Activated CD8-positive, alpha-beta memory T cell treated with anti-CD3 and anti-CD28 coated beads for 36 hours (primary cell): Measurements from ENCODE around the gene CHD8. TPM values are rescaled to one million over a fixed set of nuclear protein-coding genes. Genes with fewer than 3 reads are reported as not detected.

Experiments used
- CTCF ChIA-PET: fragments of 350-600 bp; sonication (Branson Sonifier 250); formaldehyde crosslinking; loops from one replicate; lab custom pipeline; 2021; ENCODE audit warnings: antibody characterized with exemption; lab: Charles Lee
- POLR2A ChIA-PET: fragments of 350-600 bp; sonication (Branson Sonifier 250); formaldehyde crosslinking; loops from one replicate; lab custom pipeline; 2021; ENCODE audit warnings: antibody characterized with exemption; lab: Charles Lee
- total RNA-seq, 2 experiments: library from RNA; stranded (reverse); gene quantifications; one replicate each; pipeline ENCODE4 v1.2.3, GENCODE V29; 2021

CHD8 gene, protein sequence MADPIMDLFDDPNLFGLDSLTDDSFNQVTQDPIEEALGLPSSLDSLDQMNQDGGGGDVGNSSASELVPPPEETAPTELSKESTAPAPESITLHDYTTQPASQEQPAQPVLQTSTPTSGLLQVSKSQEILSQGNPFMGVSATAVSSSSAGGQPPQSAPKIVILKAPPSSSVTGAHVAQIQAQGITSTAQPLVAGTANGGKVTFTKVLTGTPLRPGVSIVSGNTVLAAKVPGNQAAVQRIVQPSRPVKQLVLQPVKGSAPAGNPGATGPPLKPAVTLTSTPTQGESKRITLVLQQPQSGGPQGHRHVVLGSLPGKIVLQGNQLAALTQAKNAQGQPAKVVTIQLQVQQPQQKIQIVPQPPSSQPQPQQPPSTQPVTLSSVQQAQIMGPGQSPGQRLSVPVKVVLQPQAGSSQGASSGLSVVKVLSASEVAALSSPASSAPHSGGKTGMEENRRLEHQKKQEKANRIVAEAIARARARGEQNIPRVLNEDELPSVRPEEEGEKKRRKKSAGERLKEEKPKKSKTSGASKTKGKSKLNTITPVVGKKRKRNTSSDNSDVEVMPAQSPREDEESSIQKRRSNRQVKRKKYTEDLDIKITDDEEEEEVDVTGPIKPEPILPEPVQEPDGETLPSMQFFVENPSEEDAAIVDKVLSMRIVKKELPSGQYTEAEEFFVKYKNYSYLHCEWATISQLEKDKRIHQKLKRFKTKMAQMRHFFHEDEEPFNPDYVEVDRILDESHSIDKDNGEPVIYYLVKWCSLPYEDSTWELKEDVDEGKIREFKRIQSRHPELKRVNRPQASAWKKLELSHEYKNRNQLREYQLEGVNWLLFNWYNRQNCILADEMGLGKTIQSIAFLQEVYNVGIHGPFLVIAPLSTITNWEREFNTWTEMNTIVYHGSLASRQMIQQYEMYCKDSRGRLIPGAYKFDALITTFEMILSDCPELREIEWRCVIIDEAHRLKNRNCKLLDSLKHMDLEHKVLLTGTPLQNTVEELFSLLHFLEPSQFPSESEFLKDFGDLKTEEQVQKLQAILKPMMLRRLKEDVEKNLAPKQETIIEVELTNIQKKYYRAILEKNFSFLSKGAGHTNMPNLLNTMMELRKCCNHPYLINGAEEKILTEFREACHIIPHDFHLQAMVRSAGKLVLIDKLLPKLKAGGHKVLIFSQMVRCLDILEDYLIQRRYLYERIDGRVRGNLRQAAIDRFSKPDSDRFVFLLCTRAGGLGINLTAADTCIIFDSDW (N-terminal part only)
- total RNA-seq: 10 to 100 TPM; 85.5 to 90.9 TPM

DNA sequence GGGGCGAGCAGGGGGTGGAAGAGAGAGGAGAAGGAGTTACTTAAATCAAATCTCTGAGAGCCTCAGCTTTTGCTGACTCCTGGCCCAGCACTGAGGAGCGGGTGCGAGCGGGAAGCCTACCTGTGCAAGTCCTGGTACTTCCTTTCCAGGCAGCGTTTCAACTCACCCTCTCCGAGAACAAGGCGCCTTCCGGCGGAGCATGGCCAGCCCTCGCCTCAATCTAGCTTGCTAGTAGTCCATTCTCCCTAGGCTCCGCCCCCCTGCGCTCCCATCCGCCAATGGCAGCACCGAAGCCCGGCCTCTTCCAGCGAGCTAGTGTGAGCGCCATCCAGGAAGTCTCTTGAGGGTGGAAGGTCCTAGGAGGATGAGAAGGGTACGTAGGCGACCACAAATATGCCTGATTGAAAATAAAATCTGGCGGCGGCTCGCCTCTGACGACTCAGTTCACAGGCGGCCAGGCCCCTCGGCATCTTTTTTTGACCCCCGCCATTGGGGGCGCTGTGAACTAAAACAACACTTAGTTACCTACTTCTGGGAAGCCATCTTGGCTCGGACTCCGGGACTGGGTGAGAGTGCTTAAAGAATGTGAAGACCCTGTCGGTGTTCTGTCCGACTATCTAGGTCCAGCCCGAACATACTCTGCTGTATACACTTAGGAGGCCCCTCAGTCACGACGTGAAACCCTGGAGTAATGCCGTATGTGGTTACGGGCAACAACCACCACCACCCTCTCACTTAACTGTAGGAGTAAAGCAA, at the start of gene CHD8:
CHD8 (minus strand) TSS at position 212 of the 756 bp plus-strand sequence. CDS start 24,480 bp downstream, outside the sequence.
- ChIA-PET CTCF (interaction anchor here (0.7 to 1.9 kb wide), 7 partner anchors 9 to 318 kb away, joined by 3 to 9 read pairs (median 3); partner anchors contain the start of gene METTL3), POLR2A (interaction anchor here (0.6 to 2.1 kb wide), 5 partner anchors 12 to 72 kb away, joined by 3 to 20 read pairs (median 6); partner anchors contain the start of genes RAB2B, SUPT16H and TOX4)

DNA sequence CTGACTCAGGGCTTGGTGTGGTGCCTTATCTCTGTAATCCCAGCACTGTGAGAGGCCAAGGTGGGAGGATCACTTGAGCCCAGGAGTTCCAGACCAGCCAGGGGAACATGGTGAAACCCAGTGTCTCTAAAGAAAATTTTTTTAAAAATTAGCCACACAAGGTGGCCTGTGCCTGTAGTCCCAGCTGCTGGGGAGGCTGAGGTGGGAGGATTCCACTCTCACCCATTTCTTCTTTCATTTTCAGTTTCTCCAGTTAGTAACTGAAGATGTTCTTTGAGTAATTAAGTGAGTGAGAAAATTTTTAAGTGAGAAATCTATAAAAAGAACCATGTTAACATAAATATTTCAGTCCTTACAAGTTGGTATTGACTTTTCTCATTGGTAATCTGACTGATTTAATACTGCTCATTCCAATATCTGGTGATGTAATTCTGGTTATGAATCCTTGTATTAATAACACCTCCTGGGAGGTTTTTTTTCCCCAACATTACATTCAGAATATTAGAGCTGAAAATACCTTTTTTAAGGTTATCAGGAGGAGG, 49.2 kb upstream of the CHD8 start:
- POLR2A ChIA-PET: no interaction called here
- CTCF ChIA-PET: interaction anchor here (1.1 kb wide), 1 partner anchor 13 kb away, joined by 5 read pairs; no protein-coding TSS in a partner anchor

DNA sequence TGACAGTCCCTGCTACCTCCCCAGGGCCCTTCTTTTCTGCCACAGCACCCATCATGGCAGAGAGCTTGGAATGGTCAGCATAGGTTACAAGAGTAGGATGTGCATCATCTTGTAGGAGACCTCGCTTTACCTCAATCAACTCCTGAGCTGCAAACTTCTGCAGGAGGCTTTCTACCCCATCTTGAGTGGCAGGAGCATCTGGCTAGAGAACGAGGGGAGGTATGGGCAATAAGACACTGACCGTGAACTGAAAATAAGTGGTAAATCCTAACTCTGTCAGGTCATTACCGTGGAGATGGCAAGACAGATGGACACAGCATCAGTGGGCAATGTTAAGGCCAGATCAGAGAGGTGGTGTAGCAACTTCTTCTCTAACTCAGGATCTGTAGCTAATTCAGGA, 47.5 kb upstream of the CHD8 start:
- CTCF ChIA-PET: no interaction called here
- POLR2A ChIA-PET: no interaction called here

DNA sequence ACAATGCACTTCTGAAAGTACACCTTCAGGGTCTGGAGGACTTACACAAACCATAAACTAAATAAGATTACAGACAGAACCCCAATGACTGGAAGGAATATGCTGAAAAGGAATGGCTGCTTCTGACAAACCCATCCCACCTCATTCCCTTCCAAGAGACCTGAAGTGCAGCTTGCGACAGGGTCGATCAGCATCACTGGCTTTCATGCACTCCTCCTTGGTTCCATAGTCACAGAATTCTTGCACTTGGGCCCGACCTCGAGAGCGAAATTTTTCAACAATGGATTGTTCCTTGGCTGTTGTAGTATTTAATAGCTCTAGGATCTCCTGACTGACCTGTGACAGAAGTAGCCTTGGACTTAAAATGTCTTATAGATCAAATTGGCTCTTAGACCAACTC, 45.6 kb upstream of the CHD8 start:
- CTCF ChIA-PET: interaction anchor here (1.6 kb wide), 1 partner anchor 56 kb away, joined by 4 read pairs; no protein-coding TSS in a partner anchor
- POLR2A ChIA-PET: interaction anchor here (1.9 kb wide), 1 partner anchor 9 kb away, joined by 5 read pairs; the partner anchor contains the start of gene METTL3

DNA sequence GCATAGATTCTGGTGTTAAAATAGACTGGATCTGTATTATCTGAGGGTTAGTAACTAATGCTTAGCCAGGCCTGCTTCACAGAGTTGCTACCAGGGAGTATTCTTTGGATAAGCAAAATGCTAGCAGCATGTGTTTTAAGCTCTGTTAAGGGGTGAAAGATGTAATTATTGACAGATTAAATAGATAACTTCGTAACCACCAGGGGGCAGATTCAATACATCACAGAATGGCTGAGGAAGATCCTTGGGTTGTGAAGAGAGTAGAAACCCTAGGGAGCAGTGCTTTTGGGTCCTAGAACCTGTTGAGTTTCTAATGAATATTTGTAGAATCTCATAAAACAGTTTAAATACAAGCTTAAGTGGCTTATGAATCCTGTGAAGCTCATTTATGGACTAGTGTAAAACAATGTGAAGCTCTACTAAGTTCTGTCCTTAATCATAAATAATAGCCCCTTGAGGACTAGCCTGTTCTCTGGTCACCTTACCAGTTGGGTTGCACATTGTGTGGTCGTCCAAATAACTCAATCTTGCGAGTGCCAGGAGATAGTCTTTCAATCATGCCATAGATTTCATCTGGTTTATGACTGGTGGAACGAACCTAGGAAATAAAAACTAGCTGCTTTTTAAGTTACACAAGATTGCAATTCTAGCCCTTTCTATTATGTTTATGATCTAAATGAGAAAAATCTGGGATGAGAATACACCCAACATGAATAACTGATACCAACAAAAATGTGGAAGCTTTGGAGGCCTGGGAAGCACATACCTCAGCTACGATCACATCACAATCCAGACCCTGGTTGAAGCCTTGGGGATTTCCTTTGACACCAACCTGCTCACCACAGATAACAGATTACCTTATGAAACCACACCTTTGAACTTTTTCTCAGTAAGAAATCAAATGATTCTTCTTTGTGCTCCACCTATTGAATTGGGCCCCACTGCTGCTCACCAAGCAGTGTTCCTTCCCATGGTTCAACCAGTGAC, 42.9 kb upstream of the CHD8 start:
- CTCF ChIA-PET: interaction anchor here (0.5 to 2.4 kb wide), 17 partner anchors 9 to 225 kb away, joined by 3 to 19 read pairs (median 4); partner anchors contain the start of genes METTL3, RAB2B, SALL2 and TOX4
- POLR2A ChIA-PET: interaction anchor here (0.6 to 0.8 kb wide), 3 partner anchors 28 to 397 kb away, joined by 3 to 10 read pairs (median 3); partner anchors contain the start of gene SALL2

DNA sequence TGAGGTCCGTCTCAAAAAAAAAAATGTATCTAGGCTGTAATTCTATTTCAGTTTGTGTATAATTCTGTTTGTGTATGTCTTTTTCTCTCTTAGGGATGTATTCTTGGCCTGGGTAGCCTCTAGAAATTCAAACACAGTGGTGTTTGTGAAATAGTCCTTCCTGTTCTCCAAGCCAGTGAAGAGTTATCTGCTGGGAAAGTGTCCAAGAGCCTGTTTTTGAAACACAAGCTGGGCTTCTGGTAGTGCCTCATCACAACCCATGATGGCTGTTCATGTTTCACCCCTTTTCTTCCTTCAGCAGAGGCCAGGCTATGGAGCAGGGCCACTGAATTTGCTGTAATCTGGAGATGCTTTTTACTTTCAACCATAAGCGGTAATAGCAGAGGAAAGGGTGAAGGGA, 40.5 kb upstream of the CHD8 start:
- ChIA-PET CTCF (no interaction called here), POLR2A (no interaction called here)

DNA sequence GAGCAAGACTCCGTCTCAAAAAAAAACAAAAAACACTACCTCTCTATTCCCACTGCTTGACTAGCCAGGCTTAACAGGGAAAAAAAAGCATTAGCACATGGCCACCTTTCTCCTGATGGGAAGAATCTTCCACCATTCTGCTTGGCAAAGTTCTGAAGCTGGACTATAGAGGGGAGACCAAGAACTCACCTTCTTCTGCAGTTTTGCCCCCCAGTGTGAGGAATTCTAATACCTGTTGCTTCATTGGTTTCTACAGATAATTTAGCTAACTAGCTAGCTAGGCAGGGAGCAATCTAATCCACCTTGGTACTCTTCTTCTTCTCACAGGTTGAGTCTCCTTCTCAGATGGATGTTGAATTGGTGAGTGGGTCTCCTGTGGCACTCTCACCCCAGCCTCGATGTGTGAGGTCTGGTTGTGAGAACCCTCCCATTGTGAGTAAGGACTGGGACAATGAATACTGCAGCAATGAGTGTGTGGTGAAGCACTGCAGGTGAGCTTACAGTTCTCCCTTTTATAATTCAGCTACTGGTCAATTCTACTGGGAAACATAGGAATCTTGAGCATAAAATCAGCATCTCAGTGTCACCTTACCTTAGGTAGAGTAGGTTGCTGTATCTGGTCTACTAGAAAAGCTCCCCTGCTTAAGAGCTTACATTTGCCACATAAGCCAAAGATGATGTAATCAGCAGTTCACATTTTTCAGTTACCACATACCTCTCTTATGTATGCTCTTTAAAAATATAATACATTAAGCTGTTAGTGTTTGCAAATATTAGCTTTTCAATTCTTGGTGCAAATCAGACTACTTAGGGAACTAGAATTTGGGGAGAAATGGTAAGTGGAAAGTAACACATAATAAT, 39.2 kb upstream of the CHD8 start:
- ChIA-PET POLR2A (no interaction called here), CTCF (no interaction called here)

DNA sequence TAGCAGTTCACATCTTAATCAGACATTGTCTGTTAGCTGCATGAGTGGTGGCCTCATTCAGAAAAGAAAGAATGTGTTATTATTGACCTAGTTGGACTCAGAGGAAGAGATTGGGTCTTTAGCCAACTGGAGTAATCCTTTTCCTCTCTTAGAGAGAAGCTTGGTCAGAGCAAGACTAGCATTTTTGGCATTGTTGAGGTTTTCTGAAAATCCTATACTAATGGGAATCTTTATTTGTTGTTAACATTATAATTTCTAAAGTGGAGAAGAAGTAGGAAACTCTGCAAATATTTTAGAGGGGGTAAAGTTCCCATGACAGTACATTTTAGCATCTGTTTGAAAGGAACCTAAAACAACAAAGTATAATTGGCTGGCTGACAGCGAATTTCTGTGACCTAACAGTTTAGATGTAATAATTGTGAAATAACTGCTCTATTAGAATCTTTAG, 30.7 kb upstream of the CHD8 start:
- POLR2A ChIA-PET: no interaction called here
- CTCF ChIA-PET: no interaction called here

DNA sequence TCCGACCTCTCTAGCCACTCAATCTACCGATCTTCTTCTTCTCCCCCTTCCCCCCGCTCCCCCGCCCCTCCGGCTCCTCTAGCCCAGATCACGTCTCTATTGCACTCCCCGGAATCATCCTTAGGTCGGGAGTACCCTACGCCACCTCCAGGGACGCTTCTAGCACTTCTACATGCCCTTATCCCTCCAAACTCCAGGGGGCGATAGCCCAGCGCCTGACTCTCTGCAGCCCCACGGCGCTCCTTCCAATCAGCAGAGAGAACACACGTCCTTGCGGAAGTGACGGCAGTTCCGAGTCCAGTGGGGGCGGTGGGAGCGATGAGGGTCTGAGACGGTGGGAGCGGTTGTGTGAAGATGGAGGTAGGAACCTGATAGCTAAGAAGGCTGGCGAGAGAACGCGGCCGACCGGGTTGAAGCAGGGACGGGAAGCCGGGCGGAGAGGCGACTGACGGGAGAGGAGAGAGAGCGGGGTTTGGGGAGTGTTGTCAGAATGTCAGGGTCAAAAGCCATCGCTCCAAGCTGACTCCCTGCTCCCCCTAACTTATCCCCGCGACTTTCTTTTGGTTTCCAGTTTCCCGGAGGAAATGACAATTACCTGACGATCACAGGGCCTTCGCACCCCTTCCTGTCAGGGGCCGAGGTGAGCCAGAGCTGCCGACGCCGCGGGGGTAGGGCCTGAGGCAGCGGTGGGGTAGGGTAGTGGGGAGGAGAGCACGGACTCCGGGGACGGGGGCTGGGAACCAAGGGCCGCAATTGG, 21.2 kb upstream of the CHD8 start, which contains the start of the genes RAB2B and TOX4:
RAB2B (minus strand) TSS at position 35 of the 757 bp plus-strand sequence. CDS start 87 bp downstream, outside the sequence.
TOX4 (plus strand) TSS at position 271 of the 757 bp plus-strand sequence; CDS start at position 355, 84 bp downstream.
- POLR2A ChIA-PET: interaction anchor here (0.6 to 2.5 kb wide), 5 partner anchors 22 to 369 kb away, joined by 3 to 16 read pairs (median 4); partner anchors contain the start of genes CHD8 and METTL3
- CTCF ChIA-PET: interaction anchor here (0.6 to 2.0 kb wide), 15 partner anchors 10 to 166 kb away, joined by 3 to 8 read pairs (median 4); partner anchors contain the start of genes METTL3 and SALL2

DNA sequence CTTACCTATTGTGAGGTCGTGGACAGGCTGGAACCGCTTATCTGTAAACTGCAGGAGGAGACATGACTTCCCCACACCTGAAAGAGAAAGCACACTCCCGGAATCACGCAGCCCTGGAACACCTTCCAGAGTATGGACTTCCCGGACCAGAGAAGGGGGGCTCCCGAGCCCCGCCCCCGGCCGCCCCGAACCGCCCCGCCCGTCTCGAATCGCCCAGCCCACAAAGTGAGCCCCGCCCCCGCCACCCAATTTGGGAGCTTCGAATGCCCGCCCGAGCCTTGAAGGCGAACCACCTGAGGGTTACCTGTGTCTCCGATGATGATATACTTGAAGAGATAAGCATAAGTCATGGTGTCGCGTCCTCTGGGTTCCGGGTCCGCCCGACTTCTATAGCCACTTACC, 20.6 kb upstream of the CHD8 start:
- ChIA-PET POLR2A (interaction anchor here (0.5 to 2.5 kb wide), 5 partner anchors 21 to 370 kb away, joined by 3 to 16 read pairs (median 4); partner anchors contain the start of genes CHD8 and METTL3), CTCF (interaction anchor here (0.6 to 2.0 kb wide), 10 partner anchors 9 to 135 kb away, joined by 3 to 7 read pairs (median 4); no protein-coding TSS in a partner anchor)

DNA sequence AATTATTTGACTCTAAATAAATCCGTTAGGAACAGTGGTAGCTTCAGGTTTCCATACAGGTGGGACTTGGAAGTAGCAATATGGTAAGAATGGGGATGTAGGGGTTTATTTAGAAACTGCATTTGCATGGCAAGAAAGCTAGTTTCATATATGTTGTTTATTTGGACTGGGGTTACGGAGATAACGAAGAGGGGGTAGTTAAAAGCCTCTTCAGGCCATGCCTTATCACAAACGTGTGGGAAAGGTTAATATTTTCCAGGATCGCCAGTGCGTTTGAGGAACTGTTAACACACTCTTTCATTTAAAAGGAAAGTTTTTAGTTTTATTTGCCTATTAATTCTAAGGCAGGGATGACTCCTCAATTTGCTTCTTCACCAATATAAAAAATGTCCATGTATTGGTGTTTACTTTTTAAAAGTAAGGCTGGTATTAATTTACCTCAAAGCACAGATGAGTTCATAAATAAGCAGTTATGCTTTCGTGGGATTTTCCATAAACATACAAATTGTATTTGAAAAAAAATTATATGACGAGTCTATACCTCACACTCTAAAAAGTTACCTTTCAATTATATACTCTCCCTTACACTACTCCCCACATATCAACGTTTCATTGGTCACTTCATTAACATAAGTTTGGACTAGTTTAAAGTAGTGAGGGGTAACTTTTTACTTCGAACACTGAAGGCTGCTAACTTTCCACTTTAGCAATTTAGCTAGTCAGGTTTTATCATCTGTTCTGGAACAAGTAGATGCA, 20.0 kb upstream of the CHD8 start:
- CTCF ChIA-PET: interaction anchor here (0.7 to 2.0 kb wide), 10 partner anchors 9 to 62 kb away, joined by 3 to 7 read pairs (median 4); no protein-coding TSS in a partner anchor

DNA sequence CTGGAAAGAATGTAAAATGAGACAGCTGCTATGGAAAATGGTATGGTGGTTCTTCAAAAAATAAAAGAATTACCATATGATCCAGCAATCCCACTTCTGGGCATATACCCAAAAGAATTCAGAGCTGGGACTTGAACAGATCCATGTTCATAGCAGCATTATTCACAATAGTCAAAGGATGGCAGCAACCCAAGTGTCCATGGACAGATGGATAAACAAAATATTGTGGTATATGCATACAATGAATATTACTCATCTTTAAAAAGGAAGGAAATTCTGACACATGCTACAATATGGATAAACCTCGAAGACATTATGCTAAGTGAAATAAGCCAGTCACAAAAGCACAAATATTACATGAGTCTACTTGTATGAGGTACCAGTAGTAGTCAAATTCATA, 11.7 kb upstream of the CHD8 start:
- ChIA-PET POLR2A (no interaction called here), CTCF (interaction anchor here (1.5 kb wide), 1 partner anchor 9 kb away, joined by 3 read pairs; the partner anchor contains the start of gene RAB2B)

More for the DNA sequence above, 20.0 kb upstream of the CHD8 start:
- POLR2A ChIA-PET: interaction anchor here (0.5 to 2.5 kb wide), 3 partner anchors 20 to 40 kb away, joined by 3 to 16 read pairs (median 4); partner anchors contain the start of gene CHD8

DNA sequence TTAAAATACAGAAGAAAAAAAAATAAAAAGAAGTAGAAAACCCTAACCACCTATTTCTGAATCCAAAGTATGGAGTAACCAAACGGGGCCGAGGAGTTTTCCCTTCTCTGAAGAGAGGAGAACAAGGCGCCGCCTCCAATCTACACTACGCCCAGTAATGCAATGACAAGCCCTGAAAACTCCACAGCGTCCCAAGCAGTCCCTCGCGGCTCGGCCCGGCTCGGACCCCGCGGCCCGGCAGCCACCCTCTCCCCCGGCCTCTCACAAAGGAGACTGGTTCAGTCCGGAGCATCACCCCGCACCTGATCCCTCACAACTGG, 371 bp downstream of the CHD8 start:
- CTCF ChIA-PET: interaction anchor here (0.6 to 1.9 kb wide), 5 partner anchors 9 to 55 kb away, joined by 3 to 9 read pairs (median 5); partner anchors contain the start of gene METTL3

More for the DNA sequence above, 371 bp downstream of the CHD8 start:
- POLR2A ChIA-PET: interaction anchor here (1.0 to 2.1 kb wide), 4 partner anchors 12 to 71 kb away, joined by 3 to 20 read pairs (median 11); partner anchors contain the start of genes RAB2B, SUPT16H and TOX4
